GM23338 (cell line): ENCODE measurements around the gene IVD. TPM values are rescaled to one million over a fixed set of nuclear protein-coding genes. Genes with fewer than 3 reads are reported as not detected.

Experiments
- ATAC-seq: fragments of 200-7000 bp; cut with Tn5 transposase; 3 replicates; pipeline ENCODE4 v1.9.1; 2020
- DNase-seq: peaks from one replicate; pipeline ENCODE4 v3.0.0-alpha.2; 2015; ENCODE audit warnings: low spot score
- H2AFZ ChIP-seq: fragments of 200-600 bp; sonication (generic); 2 replicates; pipeline ENCODE4 v1.8.0; 2016; ENCODE audit warnings: antibody characterized with exemption, mild to moderate bottlenecking, moderate library complexity
- H3F3A ChIP-seq: fragments of 200-600 bp; sonication (generic); replicated peaks from 2 replicates; pipeline ENCODE4 v1.8.0; 2017; ENCODE audit warnings: antibody characterized with exemption, mixed run types, low read depth
- H3K27ac ChIP-seq: fragments of 200-600 bp; sonication (generic); 2 replicates; pipeline ENCODE4 v1.6.1; 2016; ENCODE audit warnings: low read depth
- H3K27me3 ChIP-seq: fragments of 200-600 bp; sonication (generic); 2 replicates; pipeline ENCODE4 v1.8.0; 2016; ENCODE audit warnings: mild to moderate bottlenecking, mixed run types, moderate library complexity; ENCODE audit not compliant: insufficient read depth
- H3K36me3 ChIP-seq: fragments of 200-600 bp; sonication (generic); 2 replicates; pipeline ENCODE4 v1.8.0; 2016; ENCODE audit warnings: mild to moderate bottlenecking; ENCODE audit not compliant: insufficient read depth
- H3K4me1 ChIP-seq: fragments of 200-600 bp; sonication (generic); 2 replicates; pipeline ENCODE4 v1.8.0; 2016; ENCODE audit warnings: mild to moderate bottlenecking, moderate library complexity; ENCODE audit not compliant: insufficient read depth
- H3K4me2 ChIP-seq: fragments of 200-600 bp; sonication (generic); 2 replicates; pipeline ENCODE4 v1.7.1; 2017; ENCODE audit warnings: mixed run types
- H3K4me3 ChIP-seq: fragments of 200-600 bp; sonication (generic); 2 replicates; pipeline ENCODE4 v1.6.1; 2016; ENCODE audit warnings: mixed run types
- H3K79me2 ChIP-seq: fragments of 200-600 bp; sonication (generic); replicated peaks from 2 replicates; pipeline ENCODE4 v1.8.0; 2017; ENCODE audit warnings: mild to moderate bottlenecking; ENCODE audit not compliant: insufficient read depth
- H3K9me2 ChIP-seq: fragments of 200-600 bp; sonication (generic); 2 replicates; pipeline ENCODE4 v1.8.0; 2017; ENCODE audit not compliant: insufficient read depth
- H4K20me1 ChIP-seq: fragments of 200-600 bp; sonication (generic); replicated peaks from 2 replicates; pipeline ENCODE4 v1.8.0; 2017; ENCODE audit warnings: mild to moderate bottlenecking; ENCODE audit not compliant: insufficient read depth
- H3K27ac Mint-ChIP-seq: 2 replicates; pipeline ENCODE4 v1.8.0; 2020; ENCODE audit warnings: inconsistent platforms, mild to moderate bottlenecking, moderate library complexity, mixed read lengths
- H3K27me3 Mint-ChIP-seq: 3 replicates; pipeline ENCODE4 v1.8.0; 2022; ENCODE audit warnings: low read depth, mild to moderate bottlenecking, moderate library complexity, mixed read lengths, inconsistent platforms; ENCODE audit not compliant: insufficient read depth, poor library complexity
- H3K36me3 Mint-ChIP-seq: 3 replicates; pipeline ENCODE4 v1.8.0; 2021; ENCODE audit warnings: low read depth, mild to moderate bottlenecking, inconsistent platforms, moderate library complexity, mixed read lengths
- H3K4me1 Mint-ChIP-seq: 3 replicates; pipeline ENCODE4 v1.8.0; 2020; ENCODE audit warnings: mild to moderate bottlenecking, inconsistent platforms, mixed read lengths
- H3K4me3 Mint-ChIP-seq: 3 replicates; pipeline ENCODE4 v1.8.0; 2021; ENCODE audit warnings: moderate library complexity, mild to moderate bottlenecking, inconsistent platforms, mixed read lengths
- H3K9me3 Mint-ChIP-seq: 3 replicates; pipeline ENCODE4 v1.8.0; 2020; ENCODE audit warnings: moderate library complexity, mild to moderate bottlenecking, inconsistent platforms, mixed read lengths
- CREB1 ChIP-seq: fragments of 250-450 bp; sonication (Bioruptor Pico); IDR thresholded peaks from 2 replicates; pipeline ENCODE4 v1.5.0; 2020; ENCODE audit warnings: low read depth, mild to moderate bottlenecking, moderate library complexity
- ETS1 ChIP-seq: IDR thresholded peaks from 2 replicates; pipeline ENCODE4 v1.6.1; 2016; ENCODE audit warnings: antibody characterized with exemption
- EZH2 ChIP-seq: fragments of 200-600 bp; sonication (generic); IDR thresholded peaks from one replicate; pipeline ENCODE4 v1.8.0; 2017; ENCODE audit warnings: antibody characterized with exemption, mild to moderate bottlenecking, low read depth; ENCODE audit not compliant: unreplicated experiment
- EZH2phosphoT487 ChIP-seq: fragments of 200-600 bp; sonication (generic); IDR thresholded peaks from one replicate; pipeline ENCODE4 v1.8.1; 2018; ENCODE audit warnings: antibody characterized with exemption; ENCODE audit not compliant: unreplicated experiment
- JUNB ChIP-seq: IDR thresholded peaks from one replicate; pipeline ENCODE4 v1.6.1; 2016; ENCODE audit warnings: antibody characterized with exemption; ENCODE audit not compliant: unreplicated experiment
- NANOG ChIP-seq: IDR thresholded peaks from 2 replicates; pipeline ENCODE4 v1.6.1; 2016; ENCODE audit warnings: antibody characterized with exemption, borderline replicate concordance
- POLR2AphosphoS5 ChIP-seq: IDR thresholded peaks from 2 replicates; pipeline ENCODE4 v1.6.1; 2016; ENCODE audit warnings: antibody characterized with exemption, low read depth
- STAT1 ChIP-seq: IDR thresholded peaks from one replicate; pipeline ENCODE4 v1.6.1; 2016; ENCODE audit warnings: antibody characterized with exemption; ENCODE audit not compliant: unreplicated experiment
- ZNF114 ChIP-seq: fragments of 250-450 bp; sonication (Bioruptor Pico); IDR thresholded peaks from 2 replicates; pipeline ENCODE4 v1.5.0; 2020; ENCODE audit warnings: mild to moderate bottlenecking, moderate library complexity
- ZNF331 ChIP-seq: fragments of 250-450 bp; sonication (Bioruptor Pico); IDR thresholded peaks from 2 replicates; pipeline ENCODE4 v1.5.0; 2020; ENCODE audit warnings: low read depth, mild to moderate bottlenecking, moderate library complexity
- polyA plus RNA-seq: library from polyadenylated mRNA; unstranded; fragments of >200 nt; fragmentation: Nextera tagmentation; extraction: Ambion mirVana; gene quantifications from 2 replicates; pipeline ENCODE4 v1.2.1, GENCODE V29; 2016
- total RNA-seq: library from RNA; depleted of rRNA; stranded (reverse); fragments of >200 nt; shearing (Covaris generic); gene quantifications from 2 replicates; pipeline ENCODE4 v1.2.3, GENCODE V29; 2014
- TF ChIP-seq, protein P1 (sequence below): IDR thresholded peaks from one replicate; pipeline ENCODE4 v1.6.1; 2018; ENCODE audit warnings: antibody characterized with exemption; ENCODE audit not compliant: unreplicated experiment
- TF ChIP-seq, protein P2 (sequence below), 2 experiments: fragments of 200-600 bp in 1 of 2; sonication (generic) in 1 of 2; conservative IDR thresholded peaks; 2 replicates each; pipeline versions ENCODE4 v1.5.1 to v1.6.1; 2016 to 2017; ENCODE audit warnings: antibody characterized with exemption in 2 of 2, low read depth in 2 of 2, mild to moderate bottlenecking in 2 of 2, moderate library complexity in 1 of 2
- TF ChIP-seq, protein P3 (sequence below): fragments of 250-450 bp; sonication (Bioruptor Pico); IDR thresholded peaks from 2 replicates; pipeline ENCODE4 v1.5.0; 2020; ENCODE audit warnings: mild to moderate bottlenecking, moderate library complexity

IVD gene
- total and polyA plus RNA-seq, 2 experiments from 2014 or later = 54.1 to 75.4 TPM

- TF ChIP-seq, protein P1, sequence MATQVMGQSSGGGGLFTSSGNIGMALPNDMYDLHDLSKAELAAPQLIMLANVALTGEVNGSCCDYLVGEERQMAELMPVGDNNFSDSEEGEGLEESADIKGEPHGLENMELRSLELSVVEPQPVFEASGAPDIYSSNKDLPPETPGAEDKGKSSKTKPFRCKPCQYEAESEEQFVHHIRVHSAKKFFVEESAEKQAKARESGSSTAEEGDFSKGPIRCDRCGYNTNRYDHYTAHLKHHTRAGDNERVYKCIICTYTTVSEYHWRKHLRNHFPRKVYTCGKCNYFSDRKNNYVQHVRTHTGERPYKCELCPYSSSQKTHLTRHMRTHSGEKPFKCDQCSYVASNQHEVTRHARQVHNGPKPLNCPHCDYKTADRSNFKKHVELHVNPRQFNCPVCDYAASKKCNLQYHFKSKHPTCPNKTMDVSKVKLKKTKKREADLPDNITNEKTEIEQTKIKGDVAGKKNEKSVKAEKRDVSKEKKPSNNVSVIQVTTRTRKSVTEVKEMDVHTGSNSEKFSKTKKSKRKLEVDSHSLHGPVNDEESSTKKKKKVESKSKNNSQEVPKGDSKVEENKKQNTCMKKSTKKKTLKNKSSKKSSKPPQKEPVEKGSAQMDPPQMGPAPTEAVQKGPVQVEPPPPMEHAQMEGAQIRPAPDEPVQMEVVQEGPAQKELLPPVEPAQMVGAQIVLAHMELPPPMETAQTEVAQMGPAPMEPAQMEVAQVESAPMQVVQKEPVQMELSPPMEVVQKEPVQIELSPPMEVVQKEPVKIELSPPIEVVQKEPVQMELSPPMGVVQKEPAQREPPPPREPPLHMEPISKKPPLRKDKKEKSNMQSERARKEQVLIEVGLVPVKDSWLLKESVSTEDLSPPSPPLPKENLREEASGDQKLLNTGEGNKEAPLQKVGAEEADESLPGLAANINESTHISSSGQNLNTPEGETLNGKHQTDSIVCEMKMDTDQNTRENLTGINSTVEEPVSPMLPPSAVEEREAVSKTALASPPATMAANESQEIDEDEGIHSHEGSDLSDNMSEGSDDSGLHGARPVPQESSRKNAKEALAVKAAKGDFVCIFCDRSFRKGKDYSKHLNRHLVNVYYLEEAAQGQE = no peak
- TF ChIP-seq, protein P2, sequence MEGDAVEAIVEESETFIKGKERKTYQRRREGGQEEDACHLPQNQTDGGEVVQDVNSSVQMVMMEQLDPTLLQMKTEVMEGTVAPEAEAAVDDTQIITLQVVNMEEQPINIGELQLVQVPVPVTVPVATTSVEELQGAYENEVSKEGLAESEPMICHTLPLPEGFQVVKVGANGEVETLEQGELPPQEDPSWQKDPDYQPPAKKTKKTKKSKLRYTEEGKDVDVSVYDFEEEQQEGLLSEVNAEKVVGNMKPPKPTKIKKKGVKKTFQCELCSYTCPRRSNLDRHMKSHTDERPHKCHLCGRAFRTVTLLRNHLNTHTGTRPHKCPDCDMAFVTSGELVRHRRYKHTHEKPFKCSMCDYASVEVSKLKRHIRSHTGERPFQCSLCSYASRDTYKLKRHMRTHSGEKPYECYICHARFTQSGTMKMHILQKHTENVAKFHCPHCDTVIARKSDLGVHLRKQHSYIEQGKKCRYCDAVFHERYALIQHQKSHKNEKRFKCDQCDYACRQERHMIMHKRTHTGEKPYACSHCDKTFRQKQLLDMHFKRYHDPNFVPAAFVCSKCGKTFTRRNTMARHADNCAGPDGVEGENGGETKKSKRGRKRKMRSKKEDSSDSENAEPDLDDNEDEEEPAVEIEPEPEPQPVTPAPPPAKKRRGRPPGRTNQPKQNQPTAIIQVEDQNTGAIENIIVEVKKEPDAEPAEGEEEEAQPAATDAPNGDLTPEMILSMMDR (conservative IDR thresholded peaks at IDR 0.05; ENCODE audit: low read depth in 2 of 2) = no peak
- TF ChIP-seq CREB1 (CRISPR knock-in tag) (no peak), NANOG (no peak), ZNF331 (CRISPR knock-in tag) (no peak), EZH2phosphoT487 (no peak), ZNF114 (CRISPR knock-in tag) (no peak), ETS1 (no peak), POLR2AphosphoS5 (no peak), JUNB (no peak), STAT1 (no peak), EZH2 (no peak)
- TF ChIP-seq, protein P3, sequence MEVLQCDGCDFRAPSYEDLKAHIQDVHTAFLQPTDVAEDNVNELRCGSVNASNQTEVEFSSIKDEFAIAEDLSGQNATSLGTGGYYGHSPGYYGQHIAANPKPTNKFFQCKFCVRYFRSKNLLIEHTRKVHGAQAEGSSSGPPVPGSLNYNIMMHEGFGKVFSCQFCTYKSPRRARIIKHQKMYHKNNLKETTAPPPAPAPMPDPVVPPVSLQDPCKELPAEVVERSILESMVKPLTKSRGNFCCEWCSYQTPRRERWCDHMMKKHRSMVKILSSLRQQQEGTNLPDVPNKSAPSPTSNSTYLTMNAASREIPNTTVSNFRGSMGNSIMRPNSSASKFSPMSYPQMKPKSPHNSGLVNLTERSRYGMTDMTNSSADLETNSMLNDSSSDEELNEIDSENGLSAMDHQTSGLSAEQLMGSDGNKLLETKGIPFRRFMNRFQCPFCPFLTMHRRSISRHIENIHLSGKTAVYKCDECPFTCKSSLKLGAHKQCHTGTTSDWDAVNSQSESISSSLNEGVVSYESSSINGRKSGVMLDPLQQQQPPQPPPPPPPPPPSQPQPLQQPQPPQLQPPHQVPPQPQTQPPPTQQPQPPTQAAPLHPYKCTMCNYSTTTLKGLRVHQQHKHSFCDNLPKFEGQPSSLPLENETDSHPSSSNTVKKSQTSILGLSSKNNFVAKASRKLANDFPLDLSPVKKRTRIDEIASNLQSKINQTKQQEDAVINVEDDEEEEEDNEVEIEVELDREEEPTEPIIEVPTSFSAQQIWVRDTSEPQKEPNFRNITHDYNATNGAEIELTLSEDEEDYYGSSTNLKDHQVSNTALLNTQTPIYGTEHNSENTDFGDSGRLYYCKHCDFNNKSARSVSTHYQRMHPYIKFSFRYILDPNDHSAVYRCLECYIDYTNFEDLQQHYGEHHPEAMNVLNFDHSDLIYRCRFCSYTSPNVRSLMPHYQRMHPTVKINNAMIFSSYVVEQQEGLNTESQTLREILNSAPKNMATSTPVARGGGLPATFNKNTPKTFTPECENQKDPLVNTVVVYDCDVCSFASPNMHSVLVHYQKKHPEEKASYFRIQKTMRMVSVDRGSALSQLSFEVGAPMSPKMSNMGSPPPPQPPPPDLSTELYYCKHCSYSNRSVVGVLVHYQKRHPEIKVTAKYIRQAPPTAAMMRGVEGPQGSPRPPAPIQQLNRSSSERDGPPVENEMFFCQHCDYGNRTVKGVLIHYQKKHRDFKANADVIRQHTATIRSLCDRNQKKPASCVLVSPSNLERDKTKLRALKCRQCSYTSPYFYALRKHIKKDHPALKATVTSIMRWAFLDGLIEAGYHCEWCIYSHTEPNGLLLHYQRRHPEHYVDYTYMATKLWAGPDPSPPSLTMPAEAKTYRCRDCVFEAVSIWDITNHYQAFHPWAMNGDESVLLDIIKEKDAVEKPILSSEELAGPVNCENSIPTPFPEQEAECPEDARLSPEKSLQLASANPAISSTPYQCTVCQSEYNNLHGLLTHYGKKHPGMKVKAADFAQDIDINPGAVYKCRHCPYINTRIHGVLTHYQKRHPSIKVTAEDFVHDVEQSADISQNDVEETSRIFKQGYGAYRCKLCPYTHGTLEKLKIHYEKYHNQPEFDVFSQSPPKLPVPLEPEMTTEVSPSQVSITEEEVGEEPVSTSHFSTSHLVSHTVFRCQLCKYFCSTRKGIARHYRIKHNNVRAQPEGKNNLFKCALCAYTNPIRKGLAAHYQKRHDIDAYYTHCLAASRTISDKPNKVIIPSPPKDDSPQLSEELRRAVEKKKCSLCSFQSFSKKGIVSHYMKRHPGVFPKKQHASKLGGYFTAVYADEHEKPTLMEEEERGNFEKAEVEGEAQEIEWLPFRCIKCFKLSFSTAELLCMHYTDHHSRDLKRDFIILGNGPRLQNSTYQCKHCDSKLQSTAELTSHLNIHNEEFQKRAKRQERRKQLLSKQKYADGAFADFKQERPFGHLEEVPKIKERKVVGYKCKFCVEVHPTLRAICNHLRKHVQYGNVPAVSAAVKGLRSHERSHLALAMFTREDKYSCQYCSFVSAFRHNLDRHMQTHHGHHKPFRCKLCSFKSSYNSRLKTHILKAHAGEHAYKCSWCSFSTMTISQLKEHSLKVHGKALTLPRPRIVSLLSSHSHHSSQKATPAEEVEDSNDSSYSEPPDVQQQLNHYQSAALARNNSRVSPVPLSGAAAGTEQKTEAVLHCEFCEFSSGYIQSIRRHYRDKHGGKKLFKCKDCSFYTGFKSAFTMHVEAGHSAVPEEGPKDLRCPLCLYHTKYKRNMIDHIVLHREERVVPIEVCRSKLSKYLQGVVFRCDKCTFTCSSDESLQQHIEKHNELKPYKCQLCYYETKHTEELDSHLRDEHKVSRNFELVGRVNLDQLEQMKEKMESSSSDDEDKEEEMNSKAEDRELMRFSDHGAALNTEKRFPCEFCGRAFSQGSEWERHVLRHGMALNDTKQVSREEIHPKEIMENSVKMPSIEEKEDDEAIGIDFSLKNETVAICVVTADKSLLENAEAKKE = no peak
- H3K27ac ChIP-seq = no peak overlapping the region
- peak overlapping the region; percentile 100 for H3K4me2 ChIP-seq
- peaks cover 13% of the 10 kb centered on the region for H4K20me1 ChIP-seq
- Mint-ChIP-seq H3K27me3 (peaks cover 47% of the 10 kb centered on the region), H3K9me3 (no peaks in the 10 kb centered on the region; the same call in 2 of the 3 replicates), H3K4me1 (peaks cover 53% of the 10 kb centered on the region), H3K36me3 (peaks cover 13% of the 10 kb centered on the region), H3K4me3 (peak overlapping the region; percentile 94), H3K27ac (peak overlapping the region; percentile 92)
- ATAC-seq (no peak), DNase-seq (no peak)
- no peaks in the 10 kb centered on the region; the same call in 1 of the 2 replicates for H3K36me3 ChIP-seq
- H3K4me3 ChIP-seq = peak overlapping the region; percentile 82
- H2AFZ ChIP-seq = no peak overlapping the region
- peaks cover 50% of the 10 kb centered on the region for H3K4me1 ChIP-seq
- no peaks in the 10 kb centered on the region for H3K9me2 ChIP-seq
- H3K79me2 ChIP-seq = peaks cover 23% of the 10 kb centered on the region
- 0 out of 2 replicates have a peak, but pooled peaks cover 9% of the 10 kb centered on the region for H3F3A ChIP-seq
- H3K27me3 ChIP-seq = peaks cover 29% of the 10 kb centered on the region
These were observed 33.1 kb downstream of the IVD start for GRCh38 chr15:40438712-40439111.
